ENCODE measurements around the gene DUSP22.
"Not testable (repeated sequence)": the region's sequence is repeated elsewhere in the genome, so short reads cannot be mapped to it uniquely, and the experiment has no call there.

DUSP22 gene

DNA sequence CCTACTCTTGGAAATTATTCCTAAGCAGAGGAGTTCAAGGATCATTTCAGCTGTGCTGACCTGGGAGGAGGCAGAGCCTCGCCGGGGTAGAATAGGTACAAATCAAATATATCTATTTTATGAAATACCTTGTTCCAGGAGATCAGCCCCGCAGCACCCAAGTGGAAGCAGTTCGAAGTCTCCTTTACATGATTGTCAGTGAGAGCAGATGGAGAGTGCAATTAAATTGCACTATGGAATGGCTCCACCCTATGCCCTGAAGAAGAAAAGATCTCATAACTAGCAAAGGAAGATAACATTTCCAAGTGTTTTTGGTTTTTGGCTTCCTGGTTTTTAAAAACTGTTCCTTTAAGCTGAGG is 31.4 kb downstream of the DUSP22 start:
- DNase-seq (ENCODE audit: low spot score), result no peak

GRCh38 chr6:324116-324728 is 31.9 kb downstream of the DUSP22 start:
- no peak for DNase-seq (ENCODE audit: low spot score)

DNA sequence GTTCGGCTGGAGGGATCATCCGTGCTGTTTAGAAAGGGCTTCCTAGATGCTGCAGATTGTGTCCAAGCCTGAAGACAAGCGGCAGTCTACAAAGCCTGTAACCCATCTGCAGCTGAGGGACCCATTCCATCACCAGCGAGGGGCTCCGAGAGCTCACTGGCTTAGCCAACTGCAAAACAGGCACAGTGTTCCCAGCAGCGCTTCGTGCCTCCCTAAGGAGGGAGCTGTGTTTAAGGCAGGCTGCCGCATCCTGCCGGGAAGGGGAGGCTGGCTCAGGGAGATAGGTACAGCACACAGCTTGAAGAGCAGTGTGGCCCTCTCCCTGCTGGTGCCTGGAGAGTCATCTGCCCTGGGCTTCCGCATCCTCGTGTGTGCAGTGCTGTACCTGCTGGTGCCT is 32.4 kb downstream of the DUSP22 start:
- no peak for DNase-seq (ENCODE audit: low spot score)

DNA sequence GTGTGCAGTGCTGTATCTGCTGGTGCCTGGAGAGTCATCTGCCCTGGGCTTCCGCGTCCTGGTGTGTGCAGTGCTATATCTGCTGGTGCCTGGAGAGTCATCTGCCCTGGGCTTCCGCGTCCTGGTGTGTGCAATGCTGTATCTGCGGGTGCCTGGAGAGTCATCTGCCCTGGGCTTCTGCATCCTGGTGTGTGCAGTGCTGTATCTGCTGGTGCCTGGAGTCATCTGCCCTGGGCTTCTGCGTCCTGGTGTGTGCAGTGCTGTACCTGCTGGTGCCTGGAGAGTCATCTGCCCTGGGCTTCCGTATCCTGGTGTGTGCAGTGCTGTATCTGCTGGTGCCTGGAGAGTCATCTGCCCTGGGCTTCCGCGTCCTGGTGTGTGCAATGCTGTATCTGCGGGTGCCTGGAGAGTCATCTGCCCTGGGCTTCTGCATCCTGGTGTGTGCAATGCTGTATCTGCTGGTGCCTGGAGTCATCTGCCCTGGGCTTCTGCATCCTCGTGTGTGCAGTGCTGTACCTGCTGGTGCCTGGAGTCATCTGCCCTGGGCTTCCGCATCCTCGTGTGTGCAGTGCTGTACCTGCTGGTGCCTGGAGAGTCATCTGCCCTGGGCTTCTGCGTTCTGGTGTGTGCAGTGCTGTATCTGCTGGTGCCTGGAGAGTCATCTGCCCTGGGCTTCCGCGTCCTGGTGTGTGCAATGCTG is 33.0 kb downstream of the DUSP22 start:
- not testable (repeated sequence) for DNase-seq (ENCODE audit: low spot score)

GRCh38 chr6:326066-326465 is 33.8 kb downstream of the DUSP22 start:
- not testable (repeated sequence) for DNase-seq (ENCODE audit: low spot score)

- DNase-seq (ENCODE audit: low spot score), result no peak
Observed at GRCh38 chr6:326896-327537, 34.7 kb downstream of the DUSP22 start.

DNA sequence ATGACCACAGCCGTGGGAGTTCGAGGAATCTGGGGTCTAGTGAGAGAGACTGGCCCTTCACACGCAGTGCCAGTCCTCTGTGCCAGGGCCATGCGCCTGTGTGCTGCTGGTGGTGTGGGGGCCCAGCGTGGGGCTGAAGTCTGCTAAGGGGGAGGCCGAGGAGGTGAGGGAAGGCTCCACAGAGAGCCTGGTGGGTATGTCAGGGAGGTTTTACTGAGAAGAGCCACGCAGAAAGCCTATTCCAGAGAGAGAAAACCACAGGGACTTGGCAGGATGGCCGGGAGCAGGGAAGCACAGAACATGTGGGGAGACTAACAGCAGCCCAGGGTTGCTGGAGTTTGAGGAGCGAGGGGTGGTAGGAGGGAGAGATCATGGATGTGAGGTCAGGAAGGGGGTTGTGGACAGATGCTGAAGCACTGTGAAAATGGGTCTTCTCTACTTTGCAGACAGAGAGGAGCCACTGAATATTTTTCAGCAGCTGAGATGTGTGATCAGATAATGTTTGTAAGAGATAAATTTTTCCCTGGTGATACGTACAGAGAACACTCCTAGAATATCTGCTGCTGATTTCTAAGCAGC is 35.3 kb downstream of the DUSP22 start:
- DNase-seq (ENCODE audit: low spot score), result no peak

DNA sequence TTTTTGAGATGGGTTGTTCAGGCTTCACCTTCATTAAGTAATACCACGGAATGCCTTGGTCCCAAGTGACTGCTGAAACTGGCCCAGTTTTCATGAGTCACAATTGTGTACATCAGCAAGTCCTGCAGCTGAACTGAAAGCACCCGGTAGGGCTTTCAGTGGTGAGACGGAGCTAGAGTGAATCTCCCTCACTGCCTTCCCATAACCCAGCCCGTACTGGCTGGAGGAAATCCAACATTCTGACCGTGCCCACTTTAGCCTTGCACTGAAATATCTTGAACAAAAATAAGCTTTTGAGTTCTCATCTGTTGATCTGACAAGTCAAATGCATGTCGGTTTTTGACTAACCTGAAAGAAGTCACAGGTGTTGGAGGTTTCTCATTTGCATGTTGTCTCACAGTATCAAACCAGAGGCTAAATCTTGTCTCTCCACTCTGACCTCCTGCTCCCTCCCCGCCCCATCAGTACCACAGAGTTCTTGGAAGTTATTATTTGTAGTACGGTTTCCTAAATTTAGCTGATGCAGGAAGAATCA is 35.9 kb downstream of the DUSP22 start:
- no peak for DNase-seq (ENCODE audit: low spot score)

DNA sequence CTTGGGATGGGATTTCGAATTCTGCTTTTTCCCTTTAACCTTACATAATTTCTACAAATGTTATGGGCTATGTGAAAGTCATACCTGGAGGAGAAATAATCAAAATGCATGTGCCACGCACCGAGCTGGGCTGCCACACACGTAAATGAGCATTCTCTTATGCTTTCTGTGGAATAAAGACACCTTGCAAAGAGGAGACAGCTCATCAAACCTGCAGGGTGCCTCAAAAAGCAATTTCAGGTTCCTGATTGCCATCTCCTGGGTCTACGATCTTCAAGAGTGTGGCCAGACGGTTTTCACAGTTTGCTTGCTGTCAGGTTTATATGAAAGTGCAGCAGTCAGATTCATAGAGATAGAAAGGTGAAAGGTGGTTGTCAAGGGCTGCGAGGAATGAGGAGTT is 36.6 kb downstream of the DUSP22 start:
- no peak for DNase-seq (ENCODE audit: low spot score)

GRCh38 chr6:329888-330691 is 37.8 kb downstream of the DUSP22 start:
- no peak for DNase-seq (ENCODE audit: low spot score)

GRCh38 chr6:330948-331347 is 38.7 kb downstream of the DUSP22 start:
- DNase-seq (ENCODE audit: low spot score), result no peak

DNA sequence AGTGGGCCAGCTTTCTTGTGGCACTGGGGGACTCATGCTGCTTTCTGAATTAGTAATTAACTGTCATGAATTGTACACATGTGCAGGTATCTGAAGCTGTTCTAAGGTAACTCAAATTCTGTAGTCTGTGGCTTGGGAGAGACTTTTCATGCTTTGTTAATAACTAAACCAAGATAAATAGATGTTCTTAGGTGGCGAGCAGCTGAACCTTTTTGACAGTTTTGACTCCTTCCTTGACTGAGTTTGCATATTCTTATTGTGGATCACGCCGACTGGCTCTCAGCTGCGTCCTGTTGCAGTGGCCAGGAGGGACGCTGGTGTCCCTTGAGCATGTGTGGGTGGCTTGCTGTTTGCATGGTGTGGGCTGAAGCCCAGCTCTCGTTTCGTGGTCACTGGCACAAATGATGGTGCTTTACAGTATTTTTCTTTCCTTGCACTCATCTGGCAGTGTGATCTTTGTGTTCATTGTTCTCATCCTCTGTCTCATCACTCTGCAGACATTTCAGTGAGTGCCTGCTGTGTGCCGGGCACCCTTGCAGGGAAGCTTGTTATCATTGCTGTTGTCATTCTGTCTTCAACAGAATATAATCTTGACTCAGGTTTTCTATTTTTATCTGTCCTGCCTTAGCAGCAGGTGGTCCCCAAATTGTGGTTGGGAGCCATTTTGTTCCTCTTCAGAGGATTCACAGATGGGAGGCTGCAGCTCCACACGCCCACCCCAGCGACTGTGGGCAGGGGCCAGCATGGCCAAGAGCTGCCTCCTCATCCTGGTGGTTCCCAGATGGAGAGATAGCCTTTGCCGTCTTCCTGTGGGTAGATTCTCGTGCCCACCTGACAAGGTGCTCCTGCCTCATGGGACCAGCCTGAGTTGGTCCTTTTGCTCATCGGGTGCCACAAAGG is 39.6 kb downstream of the DUSP22 start:
- no peak for DNase-seq (ENCODE audit: low spot score)

DNA sequence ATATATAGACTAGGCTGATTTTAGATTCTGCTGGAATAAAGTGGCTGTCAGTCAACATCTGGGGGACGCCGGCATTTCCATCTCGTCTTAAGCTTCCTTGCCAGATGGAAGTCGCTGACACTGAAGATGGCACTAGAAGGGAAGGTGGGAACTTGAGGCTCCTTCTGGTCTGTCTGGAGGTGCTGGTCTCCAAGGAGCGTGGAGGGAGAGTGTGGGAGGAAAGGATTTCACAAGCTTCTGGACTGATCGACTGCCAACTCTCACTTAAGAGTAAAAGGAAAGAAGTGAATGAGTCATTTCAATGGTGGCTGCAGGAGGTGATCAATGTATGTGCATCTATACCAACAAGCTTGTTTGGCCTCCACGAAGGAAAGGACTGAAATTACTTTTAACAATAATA is 40.4 kb downstream of the DUSP22 start:
- no peak for DNase-seq (ENCODE audit: low spot score)

DNA sequence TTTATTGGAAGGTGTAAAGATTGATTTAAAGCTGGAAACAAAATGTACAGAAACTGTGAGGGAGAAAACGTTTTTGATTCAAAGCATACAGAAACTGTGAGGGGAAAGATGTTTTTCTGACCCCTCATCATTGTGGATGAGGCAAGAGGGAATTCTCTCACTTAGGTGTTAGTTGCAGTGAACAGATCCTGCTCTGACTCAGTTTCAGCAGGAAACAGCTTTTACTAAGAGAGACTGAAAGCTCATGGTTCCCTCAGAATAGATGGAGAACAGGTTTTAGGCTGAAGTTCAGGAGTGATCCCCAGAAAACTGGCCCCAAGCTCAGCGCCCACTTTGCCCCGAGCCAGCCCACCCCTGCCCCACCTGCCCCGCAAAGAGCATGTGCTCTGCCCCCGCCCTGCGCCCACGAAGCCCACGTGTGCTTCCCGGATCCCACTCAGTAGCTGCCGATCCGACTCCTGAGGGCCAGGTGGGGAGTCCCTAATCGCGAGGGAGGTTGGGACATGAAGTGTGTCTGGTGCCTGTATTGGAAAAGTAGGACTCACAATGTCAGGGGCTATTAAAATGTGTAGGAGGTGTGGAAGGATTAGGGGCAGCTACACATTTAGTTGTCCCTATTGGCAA is 41.2 kb downstream of the DUSP22 start:
- no peak for DNase-seq (ENCODE audit: low spot score)

DNA sequence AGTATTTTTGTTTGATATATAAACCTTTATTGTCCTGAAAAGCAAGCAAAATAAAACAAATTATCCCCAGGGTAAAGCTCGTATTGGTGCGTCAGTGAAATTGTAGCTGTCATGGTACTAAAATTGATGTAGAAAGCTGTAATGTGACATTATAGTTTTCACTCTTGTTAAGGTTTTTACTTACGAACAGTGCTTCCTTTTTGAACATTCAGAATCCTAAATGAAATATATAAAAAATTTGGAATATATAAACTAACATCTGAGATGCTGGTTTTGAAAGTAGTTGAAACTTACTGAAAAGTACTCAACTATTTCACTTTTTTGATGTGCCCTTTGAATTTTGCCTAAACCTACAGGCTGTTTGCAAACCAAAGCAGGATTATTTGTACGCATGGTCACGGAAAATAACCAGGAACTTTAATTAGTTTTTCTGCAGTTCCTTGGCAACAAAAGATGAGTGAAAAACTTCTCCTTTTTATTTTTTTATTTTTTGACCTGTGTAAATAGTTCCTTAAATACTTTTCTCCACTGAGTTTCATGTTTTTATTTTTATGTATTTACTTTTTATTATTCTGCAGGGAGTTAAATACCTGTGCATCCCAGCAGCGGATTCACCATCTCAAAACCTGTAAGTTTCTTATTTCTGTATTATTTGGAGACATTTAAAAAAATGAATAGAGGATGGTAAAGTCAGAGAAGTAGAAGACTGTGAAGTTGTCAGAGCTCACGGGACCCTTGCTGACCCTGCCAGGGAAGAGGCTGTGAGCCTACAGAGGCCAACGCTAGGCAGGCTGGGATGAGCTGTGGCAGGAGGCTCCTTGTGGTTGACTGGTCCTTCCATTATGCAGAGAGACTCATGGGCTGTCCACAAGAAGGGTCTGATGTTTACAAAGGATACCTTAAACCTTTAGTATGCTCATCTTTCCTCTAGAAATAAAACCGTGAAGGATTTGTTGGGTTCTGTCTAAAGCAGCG is 42.5 kb downstream of the DUSP22 start:
- no peak for DNase-seq (ENCODE audit: low spot score)

- DNase-seq (ENCODE audit: low spot score), result no peak
Observed at GRCh38 chr6:335572-335971, 43.3 kb downstream of the DUSP22 start.

GRCh38 chr6:336159-337114 is 44.1 kb downstream of the DUSP22 start:
- no peak for DNase-seq (ENCODE audit: low spot score)

DNA sequence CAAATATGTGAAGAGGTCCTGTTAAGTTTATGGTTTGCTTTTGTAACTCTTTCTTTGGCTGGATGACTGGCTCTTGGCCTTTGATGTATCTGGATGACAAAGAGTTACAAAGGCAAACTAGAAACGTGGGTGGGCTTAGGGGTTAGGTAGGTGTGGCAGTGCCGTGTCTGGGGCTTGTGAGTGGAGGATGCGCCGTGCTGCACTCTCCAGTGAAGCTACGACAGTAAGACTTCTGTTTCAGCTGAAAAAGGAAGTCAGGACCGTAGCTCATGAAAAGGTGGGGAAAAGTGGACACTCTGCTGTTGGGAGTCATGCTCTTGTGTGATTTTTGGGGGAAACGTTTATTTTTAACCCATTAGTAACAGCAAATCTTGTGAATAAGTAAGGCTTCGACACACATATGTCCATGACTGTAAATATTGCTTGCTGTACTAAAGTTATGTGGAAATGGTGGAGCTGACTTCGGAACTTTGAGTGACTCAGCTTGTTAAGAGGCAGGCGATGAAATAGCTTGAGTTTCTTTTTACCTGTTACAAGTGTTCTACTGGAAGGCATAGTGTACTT is 45.6 kb downstream of the DUSP22 start:
- no peak for DNase-seq (ENCODE audit: low spot score)
